HG02759 (cell line): ENCODE measurements around the gene MERTK.
"Not testable (repeated sequence)": the region's sequence is repeated elsewhere in the genome, so short reads cannot be mapped to it uniquely, and the experiment has no call there.

Experiments
- ATAC-seq: cut with Tn5 transposase; IDR thresholded peaks from one replicate; pipeline ENCODE4 v1.9.1; 2021; ENCODE audit warnings: mild to moderate bottlenecking, moderate library complexity; ENCODE audit not compliant: unreplicated experiment

MERTK gene

DNA sequence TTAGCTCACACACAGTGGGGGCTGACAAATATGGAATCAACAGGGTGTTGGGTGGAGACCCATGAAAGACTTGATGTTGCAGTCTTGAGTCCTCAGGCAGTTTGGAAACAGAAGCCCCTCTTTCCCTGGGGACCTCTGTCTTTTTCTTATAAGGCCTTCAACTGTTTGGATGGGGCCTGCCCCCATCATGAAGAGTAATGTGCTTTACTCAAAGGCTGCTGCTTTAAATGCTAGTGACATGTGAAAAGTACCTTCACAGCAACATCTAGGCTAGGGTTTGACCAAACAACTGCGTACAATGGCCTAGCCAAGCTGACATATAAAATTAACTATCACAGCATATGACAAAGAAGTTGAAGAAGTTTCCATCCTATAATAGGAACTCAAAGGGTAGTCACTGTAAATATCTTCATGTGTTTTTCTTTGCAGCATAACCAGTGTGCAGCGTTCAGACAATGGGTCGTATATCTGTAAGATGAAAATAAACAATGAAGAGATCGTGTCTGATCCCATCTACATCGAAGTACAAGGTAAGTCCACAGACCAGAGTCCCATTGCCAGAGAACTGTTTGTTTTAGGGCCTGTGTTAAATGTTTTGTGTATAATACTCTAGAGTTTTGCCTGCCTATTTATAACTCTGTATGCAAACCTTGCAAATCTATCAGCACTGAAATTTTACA lies 46.3 kb downstream of the MERTK start:
- ATAC-seq: no peak

DNA sequence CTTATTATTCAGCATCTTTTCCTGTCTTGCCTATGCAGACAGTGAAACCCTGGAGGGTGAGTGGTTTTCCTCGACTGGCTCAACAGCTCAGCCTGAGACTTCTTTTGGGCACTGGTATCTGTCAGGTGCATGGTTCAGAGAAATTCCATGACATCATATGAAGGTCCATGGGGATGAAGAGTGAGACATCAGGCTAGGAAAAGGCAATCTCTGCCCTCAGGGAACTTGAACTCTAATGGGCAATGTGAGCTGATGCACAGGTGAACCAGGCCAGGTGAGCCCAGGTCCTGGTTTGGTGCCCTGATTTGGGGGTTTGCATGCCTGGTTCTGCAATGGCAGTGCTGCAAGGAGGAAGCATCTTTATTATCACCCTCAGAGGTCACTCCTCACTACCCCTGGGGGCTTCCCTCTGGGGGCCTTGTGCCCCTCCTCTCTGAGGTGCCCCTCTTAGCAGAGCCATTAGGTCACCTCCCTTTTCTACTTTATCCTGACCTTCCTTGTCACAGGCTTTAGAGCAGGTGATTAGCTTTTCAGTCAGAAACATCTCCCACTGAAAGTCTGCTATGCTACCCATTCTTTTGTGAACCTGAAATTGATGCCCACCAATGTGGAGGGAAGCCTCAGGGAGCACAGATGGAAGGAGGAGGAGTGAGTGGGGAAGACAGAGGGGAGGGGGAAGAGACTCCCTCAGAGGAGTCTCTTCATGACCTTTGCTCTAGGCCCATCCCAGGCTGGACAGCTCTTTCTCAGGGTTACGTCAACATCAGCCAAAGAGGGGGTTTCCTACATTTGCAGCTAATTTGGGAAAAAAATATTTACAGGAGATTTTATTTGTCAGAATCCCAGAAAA lies 47.3 kb downstream of the MERTK start:
- ATAC-seq: no peak

DNA sequence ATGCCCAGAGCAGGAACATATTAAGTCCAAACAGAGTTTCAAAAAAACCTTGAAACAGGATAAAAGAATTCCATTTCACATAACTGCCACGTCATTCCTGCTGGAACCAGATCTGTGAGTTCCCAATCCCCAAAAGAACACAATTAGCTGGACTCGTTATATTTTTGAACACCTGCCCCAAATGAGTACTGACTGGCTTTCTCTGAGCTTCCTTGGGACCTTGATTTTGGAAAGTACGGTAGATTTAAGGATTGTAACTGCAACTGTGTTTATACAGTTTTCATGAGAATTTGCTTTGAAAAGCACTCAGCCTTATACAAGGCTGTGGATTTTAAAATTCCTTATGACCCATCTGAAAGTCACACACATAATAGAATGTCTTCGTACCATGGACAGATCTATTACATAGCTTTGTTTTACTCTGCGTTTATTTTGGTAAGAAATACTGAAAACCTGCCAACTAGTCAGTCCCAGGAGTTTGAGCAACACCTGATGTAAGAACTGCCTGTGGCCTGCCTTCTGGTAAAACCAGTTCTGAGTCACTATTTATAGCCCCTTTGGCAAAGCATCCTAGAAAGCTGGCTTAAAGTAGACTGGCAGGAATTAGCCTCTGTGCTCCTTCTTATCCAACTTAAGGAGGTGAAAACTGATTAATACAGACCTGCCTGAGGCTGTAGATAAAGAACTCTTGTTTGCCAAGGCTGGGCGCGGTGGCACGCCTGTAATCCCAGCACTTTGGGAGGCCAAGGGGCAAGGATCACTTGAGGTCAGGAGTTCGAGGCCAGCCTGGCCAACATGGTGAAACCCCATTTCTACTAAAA lies 48.1 kb downstream of the MERTK start:
- ATAC-seq: no peak

DNA sequence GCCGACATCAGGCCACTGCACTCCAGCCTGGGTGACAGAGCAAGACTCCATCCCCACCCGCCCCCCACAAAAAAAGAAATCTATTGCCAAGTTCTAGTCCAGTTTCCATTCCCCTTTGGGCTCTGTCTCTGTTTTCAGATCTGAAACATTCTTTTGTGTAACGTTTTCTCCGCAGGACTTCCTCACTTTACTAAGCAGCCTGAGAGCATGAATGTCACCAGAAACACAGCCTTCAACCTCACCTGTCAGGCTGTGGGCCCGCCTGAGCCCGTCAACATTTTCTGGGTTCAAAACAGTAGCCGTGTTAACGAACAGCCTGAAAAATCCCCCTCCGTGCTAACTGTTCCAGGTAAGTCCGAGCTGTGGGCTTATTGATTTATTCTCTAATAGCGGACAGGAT lies 48.8 kb downstream of the MERTK start:
- ATAC-seq: no peak

DNA sequence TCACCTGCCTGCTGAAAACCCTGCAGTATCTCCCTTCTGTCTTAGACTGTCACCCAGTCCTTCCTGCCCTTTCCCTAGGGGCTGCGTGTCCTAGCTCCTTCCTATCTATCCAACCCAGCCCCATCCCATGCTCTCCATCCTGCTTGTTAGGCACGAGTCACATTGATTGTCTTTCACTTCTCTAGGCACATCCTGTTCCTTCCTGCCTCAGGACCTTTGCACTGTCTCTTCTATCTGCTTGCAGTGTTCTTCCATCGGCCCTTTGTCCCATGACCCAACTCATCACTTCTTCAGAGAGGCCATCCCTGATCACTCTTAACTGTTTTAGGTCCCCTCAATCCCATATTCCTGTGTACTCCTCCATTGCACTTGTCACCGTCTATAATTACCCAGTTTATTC lies 50.4 kb downstream of the MERTK start:
- no peak for ATAC-seq

DNA sequence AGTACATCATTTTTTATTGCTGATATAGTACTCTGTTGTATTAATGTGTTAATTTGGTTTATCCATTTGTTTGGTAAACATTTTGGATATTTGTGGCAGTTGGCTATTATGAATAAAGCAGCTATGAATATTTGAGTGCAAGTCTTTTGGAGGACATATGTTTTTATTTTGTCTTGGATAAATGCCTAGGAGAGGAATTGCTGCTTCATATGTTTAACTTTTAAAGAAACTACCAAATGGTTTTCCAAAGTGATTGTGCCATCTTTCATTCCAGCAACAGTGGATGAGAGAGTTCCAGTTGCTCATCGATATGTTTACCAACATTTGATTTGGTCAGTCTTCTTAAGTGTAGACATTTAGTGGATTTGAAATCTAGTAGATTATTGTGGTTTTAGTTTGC lies 51.8 kb downstream of the MERTK start:
- ATAC-seq: no peak

DNA sequence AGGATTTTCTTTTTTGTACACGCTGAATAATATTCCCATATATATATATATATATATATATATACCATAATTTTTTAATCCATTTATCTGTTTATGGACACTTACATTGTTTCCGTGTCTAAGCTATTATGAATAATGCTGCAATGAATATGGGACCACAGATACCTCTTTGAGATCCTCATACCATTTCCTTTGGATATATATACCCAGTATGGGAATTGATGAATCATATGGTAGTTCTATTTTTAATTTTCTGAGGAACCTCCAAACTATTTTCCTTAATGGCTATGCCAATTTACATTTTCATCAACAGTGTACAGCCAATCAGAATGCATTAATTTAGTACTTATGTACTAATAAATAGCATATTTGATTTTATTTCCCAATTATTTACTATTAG lies 53.1 kb downstream of the MERTK start:
- ATAC-seq: no peak

DNA sequence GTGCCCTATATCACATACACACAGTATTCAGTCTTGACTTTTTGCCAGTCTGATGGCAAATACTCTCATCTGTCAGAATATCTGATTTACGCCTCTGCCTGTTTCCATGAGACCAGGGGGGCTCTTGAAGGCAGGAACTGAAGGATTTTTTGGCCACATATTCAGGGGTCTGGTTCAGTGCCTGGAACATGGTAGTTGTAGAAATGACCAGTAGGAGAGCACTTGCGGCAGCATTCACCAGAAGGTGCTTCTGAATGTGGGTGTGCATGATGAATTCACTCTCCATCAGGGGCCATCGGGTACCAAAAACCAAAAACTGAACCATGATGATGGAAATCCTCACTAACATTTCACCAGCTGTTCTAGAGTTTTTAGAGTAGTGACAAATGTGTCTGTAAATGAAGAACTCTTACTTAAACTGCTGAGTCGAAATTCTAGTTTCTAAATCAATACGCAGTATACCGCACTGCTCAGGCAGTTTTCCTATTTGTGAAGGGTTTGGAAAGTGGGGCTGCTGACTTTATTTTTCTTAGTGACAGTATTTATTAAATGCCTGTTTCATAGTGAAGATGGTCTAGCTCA lies 54.6 kb downstream of the MERTK start:
- ATAC-seq: no peak

DNA sequence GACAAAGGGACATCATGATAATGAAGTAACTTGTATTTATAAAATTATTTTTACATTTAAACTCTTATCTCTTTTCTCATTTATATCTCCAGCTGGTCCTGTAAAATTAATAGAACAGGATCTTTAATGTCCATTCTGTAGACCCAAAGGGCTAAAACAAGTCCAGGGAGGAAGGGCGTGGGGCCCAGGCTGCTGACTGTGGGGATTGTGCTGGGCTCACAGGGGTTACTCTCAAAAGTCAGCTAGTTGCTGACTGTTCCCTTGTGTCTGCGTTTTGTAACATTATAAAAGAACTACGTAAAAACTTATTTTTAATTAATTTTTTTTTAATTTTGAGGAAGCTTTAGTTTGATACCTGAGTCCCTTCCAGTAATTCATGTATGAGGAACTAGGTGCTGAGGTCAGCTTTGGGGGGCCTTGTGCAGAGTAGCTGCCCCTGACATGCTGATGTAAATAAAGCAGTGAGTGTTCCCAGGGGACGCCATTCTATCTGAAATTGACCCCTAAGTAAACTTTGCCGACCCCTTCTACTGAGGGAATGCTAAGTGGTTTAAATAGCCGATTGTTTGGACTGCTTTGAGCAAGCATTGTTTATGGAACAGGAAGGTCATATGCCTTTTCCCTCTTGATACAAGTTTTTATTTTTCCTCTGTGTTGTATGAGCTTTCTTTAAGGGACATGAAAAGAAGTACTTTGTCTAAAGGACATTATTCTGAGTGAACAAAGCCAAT lies 56.4 kb downstream of the MERTK start:
- no peak for ATAC-seq

DNA sequence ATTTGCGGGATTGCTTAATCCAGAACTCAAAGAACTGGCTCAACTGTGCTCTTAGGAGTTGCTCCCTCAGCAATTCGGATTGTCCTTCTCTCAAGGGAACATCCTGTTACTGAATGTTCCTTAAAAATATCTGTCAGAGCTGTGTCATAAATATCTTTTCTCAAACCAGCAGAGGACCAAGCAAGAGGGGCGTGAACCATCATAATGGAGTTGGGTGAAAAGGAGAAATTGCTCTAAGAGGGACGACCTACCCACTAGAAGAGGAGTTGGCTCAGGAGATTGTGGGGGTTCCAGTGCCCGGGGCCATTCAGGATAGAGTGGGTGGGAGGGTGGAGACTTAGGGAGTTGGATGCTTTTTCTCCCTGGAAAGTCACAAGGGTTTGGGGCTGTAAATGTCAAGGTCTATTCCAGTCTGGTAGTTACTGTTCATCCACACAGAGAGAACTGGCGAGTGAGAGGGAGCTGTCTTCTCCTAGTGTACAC lies 59.5 kb downstream of the MERTK start:
- no peak for ATAC-seq

DNA sequence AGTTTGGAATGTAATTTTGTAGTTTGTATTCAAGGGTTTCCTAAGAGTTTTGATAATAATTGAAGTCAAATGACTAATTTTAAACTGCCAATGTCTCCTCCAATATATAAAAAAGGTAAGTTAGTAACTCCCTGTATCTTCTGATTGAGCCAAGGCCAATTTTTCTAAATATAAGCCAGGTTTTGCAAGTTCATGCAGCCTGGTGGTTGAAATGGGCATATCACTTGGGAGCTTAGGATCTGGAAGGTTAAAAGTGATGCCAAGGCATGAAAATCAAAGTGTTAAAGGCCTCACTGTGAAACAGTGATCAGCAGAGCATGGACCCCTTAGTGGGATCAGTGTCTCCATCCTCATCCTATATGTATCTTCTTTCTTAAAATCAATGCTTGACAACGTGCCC lies 60.5 kb downstream of the MERTK start:
- no peak for ATAC-seq

DNA sequence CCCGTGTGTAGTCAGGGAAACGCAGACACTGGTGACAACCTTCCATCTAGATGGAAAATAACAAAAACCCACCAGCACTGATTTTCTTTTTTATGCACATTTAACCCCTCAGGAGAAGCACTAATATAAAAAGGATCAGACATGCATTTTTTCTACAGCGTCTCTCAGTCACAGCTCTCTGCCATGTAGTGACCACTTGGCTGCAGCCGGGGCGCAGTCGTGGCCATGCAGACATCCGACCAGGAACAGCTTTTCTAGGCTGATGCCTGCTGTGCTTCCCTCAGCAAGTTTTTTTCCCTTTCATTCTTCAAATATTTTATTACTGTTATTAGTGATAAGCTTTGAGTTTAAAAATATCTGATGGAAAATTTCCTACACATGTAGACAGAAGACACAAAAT lies 63.3 kb downstream of the MERTK start:
- no peak for ATAC-seq

DNA sequence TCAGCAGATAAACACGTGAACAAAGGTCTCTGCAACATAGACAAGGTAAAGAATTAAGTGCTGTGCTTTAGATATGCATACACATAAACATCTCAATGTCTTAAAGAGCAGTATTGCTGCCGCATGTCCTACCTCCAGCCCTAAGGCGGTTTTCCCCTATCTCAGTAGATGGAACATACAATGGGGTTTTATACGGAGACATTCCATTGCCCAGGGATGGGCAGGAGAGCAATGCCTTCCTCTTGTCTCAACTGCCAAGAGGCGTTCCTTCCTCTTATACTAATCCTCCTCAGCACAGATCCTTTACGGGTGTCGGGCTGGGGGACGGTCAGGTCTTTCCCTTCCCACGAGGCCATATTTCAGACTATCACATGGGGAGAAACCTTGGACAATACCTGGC lies 64.7 kb downstream of the MERTK start:
- ATAC-seq: not testable (repeated sequence)

DNA sequence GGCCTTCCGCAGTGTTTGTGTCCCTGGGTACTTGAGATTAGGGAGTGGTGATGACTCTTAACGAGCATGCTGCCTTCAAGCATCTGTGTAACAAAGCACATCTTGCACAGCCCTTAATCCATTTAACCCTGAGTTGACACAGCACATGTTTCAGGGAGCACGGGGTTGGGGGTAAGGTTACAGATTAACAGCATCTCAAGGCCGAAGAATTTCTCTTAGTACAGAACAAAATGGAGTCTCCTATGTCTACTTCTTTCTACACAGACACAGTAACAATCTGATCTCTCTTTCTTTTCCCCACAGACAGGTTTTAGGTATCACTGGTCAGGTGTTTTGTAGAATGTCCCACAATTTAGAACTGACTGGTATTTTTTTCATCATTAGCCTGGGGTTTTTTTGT lies 65.1 kb downstream of the MERTK start:
- ATAC-seq: not testable (repeated sequence)

DNA sequence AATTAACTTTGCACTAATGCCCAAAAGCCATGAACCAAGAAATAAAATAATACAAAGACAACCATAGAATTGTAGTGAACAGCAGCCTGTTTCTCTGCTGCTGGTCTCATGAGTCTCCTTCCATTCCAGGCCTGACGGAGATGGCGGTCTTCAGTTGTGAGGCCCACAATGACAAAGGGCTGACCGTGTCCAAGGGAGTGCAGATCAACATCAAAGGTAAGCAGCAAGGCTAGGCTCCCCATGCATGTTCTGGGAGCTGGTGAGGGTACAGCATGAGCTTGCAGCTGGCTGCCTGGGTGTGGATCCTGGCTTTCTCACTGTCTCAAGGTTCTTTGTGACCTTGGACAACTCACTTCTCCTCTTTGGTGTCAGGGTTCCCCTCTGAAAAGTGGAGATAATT lies 66.7 kb downstream of the MERTK start:
- no peak for ATAC-seq

DNA sequence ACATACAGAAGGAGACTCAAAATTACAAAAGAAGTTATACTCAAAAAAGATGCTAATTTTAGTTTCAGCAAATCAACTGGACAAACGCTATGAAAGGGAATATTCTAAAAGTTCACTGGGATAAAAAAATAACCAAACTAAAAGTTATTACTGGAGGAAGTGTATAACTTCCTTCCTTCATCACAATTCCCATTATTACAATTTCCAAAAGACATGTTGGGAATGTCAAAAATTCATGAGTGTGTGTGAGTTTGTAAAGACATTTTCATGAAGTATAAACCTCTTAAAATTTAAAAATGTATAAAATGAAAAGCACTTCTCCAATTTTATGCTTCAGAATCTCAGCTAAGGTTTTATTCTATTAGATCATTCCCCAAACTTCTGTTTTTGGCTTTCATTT lies 67.8 kb downstream of the MERTK start:
- ATAC-seq: no peak

DNA sequence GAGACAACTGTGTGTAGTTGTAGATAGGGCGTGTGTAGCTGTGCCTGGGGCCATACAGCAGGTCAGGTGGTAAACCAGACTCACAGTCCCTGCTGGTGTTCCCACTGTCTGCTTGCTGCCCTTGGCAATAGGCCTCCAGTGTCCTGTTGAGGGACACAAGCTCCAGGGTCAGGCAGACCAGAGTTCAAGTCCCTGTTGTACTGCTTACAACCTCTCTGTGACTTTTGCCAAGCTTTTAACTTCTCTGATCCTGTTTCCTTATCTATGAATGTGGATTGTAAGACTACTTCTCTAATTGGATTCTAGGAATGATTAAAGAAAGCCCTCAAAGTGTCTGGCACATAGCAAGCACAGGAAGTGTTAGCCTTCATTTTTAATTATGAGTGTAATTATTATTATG lies 68.6 kb downstream of the MERTK start:
- ATAC-seq: no peak

DNA sequence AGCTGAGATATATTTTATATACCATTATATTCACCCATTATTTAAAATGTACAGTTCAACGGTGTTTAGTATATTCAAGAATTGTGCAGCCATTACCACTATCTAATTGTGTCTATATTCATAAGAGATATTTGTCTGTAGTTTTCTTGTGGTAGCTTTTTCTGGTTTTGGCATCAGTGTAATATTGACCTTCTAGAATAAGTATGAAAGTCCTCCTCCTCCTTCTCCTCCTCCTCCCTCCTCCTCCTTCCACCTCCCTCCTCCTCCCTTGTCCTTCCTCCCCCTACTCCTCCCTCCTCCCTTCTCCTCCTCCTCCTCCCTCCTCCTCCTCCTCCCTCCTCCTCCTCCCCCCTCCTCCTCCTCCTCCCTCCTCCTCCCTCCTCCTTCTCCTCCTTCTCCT lies 72.0 kb downstream of the MERTK start:
- no peak for ATAC-seq

DNA sequence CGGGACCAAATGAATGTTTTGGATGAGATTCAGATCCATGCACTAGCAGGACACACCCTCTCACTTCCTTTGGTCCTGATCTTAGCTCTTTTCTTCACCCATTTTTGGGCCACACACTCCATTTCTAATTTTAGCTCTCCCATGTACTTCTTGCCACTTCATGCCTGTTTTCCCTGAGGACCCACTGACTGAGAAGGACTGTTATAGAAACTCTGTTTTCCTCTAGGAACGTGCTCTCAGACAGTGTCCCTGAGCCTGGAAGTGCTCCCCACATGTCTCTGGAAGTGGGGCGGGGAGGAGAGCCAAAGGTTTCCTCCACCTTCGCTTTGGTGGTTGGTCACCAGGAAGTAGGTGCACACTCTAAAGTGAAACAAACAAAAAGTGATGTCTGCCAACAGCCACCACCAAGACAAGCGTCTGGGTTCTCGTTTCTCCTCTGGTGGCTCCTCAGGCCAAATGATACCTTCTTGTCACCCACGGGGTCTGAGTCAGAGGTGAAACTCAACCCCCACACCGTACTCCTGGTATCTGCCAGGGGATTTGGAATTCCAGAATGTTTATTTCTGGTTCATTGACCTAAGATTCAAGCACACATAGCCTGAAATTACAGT lies 74.7 kb downstream of the MERTK start:
- ATAC-seq: no peak

DNA sequence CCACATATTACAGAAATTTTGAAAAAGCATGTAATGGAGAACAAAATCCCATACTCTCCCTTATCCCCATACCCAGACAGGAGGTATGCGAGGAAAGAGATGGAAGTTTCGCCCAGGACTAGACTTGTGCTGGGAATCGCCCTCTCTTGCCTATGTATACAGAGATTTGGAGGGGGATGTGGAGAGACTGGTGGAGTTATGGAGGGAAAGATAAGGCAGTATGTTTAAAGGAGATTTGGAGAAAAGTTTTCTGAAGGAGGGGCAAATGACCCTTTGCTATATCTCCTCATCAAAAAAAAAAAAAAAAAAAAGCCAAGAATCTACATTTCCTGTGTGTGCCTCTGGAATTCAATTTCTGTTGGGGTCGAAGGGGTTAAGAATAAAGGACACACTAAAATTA lies 75.3 kb downstream of the MERTK start:
- ATAC-seq: no peak
